Vagina (tissue), 2 donors: ENCODE measurements around the gene ENKUR. TPM values are rescaled to one million over a fixed set of nuclear protein-coding genes. Genes with fewer than 3 reads are reported as not detected.

Experiments
- DNase-seq, 2 donors: peaks; one replicate each; pipeline ENCODE4 v3.0.0-alpha.2; 2017; ENCODE audit errors: extremely low spot score in 2 of 2
- H3K27ac ChIP-seq: fragments of 200-600 bp; sonication (generic); one replicate; pipeline ENCODE4 v1.5.1; 2019
- H3K27me3 ChIP-seq: fragments of 200-600 bp; sonication (generic); one replicate; pipeline ENCODE4 v1.5.1; 2019
- H3K36me3 ChIP-seq, 2 donors: fragments of 200-600 bp; sonication (generic); one replicate each; pipeline ENCODE4 v1.5.1; 2017 to 2019
- H3K4me1 ChIP-seq: fragments of 200-600 bp; sonication (generic); one replicate; pipeline ENCODE4 v1.5.1; 2019
- H3K4me3 ChIP-seq, 2 donors: fragments of 200-600 bp; sonication (generic); 1 replicate in 1 of 2; 2 replicates in 1 of 2; pipeline ENCODE4 v1.5.1; 2016 to 2019
- H3K9me3 ChIP-seq: fragments of 200-600 bp; sonication (generic); one replicate; pipeline ENCODE4 v1.5.1; 2019
- POLR2A ChIP-seq, 2 donors: fragments of 450-650 bp; IDR thresholded peaks; one replicate each; pipeline ENCODE4 v1.6.1; 2017; ENCODE audit warnings: antibody characterized with exemption in 2 of 2, mild to moderate bottlenecking in 2 of 2, moderate library complexity in 2 of 2
- POLR2AphosphoS5 ChIP-seq, 2 donors: sonication (generic); formaldehyde crosslinking; IDR thresholded peaks; one replicate each; pipeline ENCODE4 v1.9.0; 2017; ENCODE audit warnings: antibody characterized with exemption in 2 of 2, mild to moderate bottlenecking in 2 of 2, low read depth in 1 of 2; ENCODE audit not compliant: insufficient read depth in 1 of 2
- intact Hi-C: fragments of 100-400 bp; cut with DNase I; formaldehyde crosslinking; loops from one replicate; pipeline ENCODE4 v1.15.1; 2023
- small RNA-seq: library from RNA; depleted of rRNA; stranded (forward); fragments of <200 nt; gene quantifications from one replicate; pipeline ENCODE3, GENCODE V24; 2016
- total RNA-seq: library from RNA; depleted of rRNA; stranded (reverse); fragments of >200 nt; gene quantifications from one replicate; pipeline ENCODE4 v1.2.3, GENCODE V29; 2016
- TF ChIP-seq, protein P1 (sequence below), 3 experiments: fragments of 450-650 bp in 2 of 3; fragments of 200-600 bp in 1 of 3; sonication (generic) in 1 of 3; IDR thresholded peaks; one replicate each; pipeline ENCODE4 v1.5.1; 2017 to 2019; ENCODE audit warnings: antibody characterized with exemption in 3 of 3, mild to moderate bottlenecking in 2 of 3, moderate library complexity in 2 of 3

The ENKUR gene
- total RNA-seq, 1 donor from 2014 or later, result not detected

DNA sequence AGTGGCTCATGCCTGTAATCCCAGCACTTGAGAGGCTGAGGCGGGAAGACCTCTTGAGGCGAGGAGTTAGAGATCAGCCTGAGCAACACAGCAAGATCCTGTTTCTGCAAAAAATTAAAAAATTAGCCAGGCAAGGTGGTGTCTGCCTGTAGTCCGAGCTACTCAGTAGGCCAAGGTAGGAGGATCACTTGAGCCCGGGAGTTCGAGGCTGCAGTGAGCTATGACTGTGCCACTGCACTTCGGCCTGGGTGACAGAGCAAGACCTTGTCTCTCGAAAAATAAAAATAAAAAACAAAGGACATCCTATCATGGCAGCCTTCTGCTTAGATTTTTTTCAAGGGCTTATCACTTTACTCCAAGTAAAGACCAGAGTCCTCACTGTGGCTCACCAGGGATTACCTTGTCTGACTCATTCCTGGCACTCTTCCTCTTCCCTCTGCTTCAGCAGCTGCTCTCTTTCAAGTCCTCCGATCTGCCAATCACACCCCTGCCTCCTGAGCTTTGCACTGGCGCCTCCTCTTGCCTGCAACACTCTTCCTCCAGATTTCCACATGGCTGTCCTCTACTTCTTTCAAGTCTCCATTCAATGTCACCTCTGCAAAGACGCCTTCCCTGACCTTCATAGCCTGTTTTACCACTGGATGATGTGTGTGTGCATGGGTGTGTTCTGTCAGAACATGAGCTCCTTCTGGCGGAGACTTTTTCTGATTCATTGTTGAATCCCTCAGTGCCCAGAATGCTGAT, 71.3 kb downstream of the ENKUR start:
- no peak for DNase-seq
- Histone ChIP-seq H3K36me3 (no peaks in the 10 kb centered on the region), H3K27me3 (no peaks in the 10 kb centered on the region), H3K4me1 (peaks cover 5% of the 10 kb centered on the region), H3K27ac (no peak overlapping the region), H3K9me3 (no peaks in the 10 kb centered on the region), H3K4me3 (no peak overlapping the region)
- intact Hi-C loops, result no loop called here
- TF ChIP-seq POLR2A (IDR thresholded peaks at IDR 0.05) (no peak), POLR2AphosphoS5 (IDR thresholded peaks at IDR 0.05; ENCODE audit: insufficient read depth in 1 of 2, low read depth in 1 of 2) (no peak)
- TF ChIP-seq, protein P1, sequence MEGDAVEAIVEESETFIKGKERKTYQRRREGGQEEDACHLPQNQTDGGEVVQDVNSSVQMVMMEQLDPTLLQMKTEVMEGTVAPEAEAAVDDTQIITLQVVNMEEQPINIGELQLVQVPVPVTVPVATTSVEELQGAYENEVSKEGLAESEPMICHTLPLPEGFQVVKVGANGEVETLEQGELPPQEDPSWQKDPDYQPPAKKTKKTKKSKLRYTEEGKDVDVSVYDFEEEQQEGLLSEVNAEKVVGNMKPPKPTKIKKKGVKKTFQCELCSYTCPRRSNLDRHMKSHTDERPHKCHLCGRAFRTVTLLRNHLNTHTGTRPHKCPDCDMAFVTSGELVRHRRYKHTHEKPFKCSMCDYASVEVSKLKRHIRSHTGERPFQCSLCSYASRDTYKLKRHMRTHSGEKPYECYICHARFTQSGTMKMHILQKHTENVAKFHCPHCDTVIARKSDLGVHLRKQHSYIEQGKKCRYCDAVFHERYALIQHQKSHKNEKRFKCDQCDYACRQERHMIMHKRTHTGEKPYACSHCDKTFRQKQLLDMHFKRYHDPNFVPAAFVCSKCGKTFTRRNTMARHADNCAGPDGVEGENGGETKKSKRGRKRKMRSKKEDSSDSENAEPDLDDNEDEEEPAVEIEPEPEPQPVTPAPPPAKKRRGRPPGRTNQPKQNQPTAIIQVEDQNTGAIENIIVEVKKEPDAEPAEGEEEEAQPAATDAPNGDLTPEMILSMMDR (IDR thresholded peaks at IDR 0.05), result no peak

DNA sequence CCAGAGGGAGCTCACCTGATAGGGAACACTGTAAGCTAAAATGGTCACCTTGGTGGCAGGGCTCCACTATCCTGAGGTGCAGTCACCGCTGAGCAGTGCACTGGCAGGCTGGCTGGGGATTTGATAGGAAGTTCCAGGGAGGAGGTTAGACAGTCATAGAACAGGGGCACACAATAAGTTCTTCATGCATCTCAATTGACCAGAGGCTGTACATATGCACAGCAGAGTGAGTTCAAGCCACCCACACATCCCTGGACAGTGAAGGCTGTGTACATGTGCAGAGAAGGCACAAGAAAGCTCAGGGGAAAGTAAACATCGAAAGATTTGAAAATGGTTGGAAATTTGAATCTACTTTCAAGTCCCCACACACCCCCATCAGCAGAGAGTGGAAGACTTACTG, 77.4 kb downstream of the ENKUR start:
- no peaks in the 10 kb centered on the region for H3K36me3 ChIP-seq
- no peak for TF ChIP-seq POLR2AphosphoS5 (IDR thresholded peaks at IDR 0.05; ENCODE audit: insufficient read depth in 1 of 2, low read depth in 1 of 2)
- TF ChIP-seq, protein P1 (IDR thresholded peaks at IDR 0.05), result no peak
- no peak for TF ChIP-seq POLR2A (IDR thresholded peaks at IDR 0.05)
- DNase-seq, result no peak
- H3K27ac ChIP-seq, result no peak overlapping the region
- H3K4me3 ChIP-seq, result no peak overlapping the region
- intact Hi-C loops, result no loop called here
- H3K9me3 ChIP-seq, result no peaks in the 10 kb centered on the region
- H3K4me1 ChIP-seq, result no peaks in the 10 kb centered on the region
- H3K27me3 ChIP-seq, result no peaks in the 10 kb centered on the region

DNA sequence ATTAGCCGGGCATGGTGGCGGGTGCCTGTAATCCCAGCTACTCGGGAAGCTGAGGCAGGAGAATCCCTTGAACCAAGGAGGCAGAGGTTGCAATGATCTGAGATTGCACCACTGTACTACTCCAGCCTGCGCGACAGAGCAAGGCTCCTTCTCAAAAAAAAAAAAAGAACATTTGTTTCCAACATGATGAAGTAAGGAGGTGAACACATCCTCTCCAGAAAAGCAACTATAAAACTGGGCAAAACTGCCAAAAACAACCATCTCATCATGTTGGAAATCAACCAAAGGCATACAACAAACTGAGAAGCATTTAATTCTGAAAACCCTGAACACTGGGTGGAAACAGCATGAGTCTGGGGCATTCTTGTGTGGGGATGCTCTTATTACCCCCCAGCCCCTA, 77.9 kb downstream of the ENKUR start:
- TF ChIP-seq POLR2A (IDR thresholded peaks at IDR 0.05), result no peak
- no peak for TF ChIP-seq POLR2AphosphoS5 (IDR thresholded peaks at IDR 0.05; ENCODE audit: insufficient read depth in 1 of 2, low read depth in 1 of 2)
- TF ChIP-seq, protein P1 (IDR thresholded peaks at IDR 0.05), result no peak
- Histone ChIP-seq H3K4me1 (no peaks in the 10 kb centered on the region), H3K27ac (no peak overlapping the region), H3K9me3 (no peaks in the 10 kb centered on the region), H3K27me3 (no peaks in the 10 kb centered on the region), H3K36me3 (no peaks in the 10 kb centered on the region), H3K4me3 (no peak overlapping the region)
- DNase-seq, result no peak
- intact Hi-C loops, result no loop called here

DNA sequence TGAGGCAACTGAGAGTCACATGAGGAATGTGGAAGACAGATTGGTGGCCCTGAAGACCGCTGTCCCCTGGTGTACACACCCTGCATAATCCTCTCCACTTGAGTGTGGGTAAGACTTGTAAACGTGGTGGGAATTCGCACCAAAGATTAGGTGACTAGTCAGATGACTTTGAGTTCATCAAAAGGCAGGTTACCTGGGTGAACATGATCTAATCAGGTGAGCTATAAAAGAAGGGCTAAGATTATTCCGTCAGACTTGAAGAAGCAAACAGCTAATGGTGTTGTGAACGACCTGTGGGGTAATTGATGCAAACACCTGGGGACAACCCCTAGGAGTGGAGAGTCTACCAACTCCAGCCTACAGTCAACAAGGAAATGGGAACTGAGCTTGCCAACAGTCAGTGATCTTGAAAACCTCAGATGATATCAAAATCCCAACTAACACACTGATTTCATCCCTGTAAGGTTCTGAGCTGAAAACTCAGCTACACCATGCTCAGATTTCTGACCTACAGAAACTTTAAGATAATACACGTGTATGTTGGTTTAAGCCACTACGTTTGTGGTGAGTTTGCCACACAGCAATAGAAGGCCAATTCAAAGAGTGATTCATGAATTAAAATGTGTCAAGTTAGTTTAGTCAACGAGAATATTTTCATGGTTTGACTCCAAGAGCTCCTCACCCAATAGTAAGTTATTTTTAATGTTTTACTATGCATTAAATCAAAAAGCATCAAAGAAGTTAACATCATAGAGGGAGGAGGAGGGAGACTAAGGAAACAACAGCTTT, 80.3 kb downstream of the ENKUR start:
- Histone ChIP-seq H3K36me3 (no peaks in the 10 kb centered on the region), H3K9me3 (no peaks in the 10 kb centered on the region), H3K4me1 (no peaks in the 10 kb centered on the region), H3K27ac (no peak overlapping the region), H3K4me3 (no peak overlapping the region), H3K27me3 (no peaks in the 10 kb centered on the region)
- intact Hi-C loops, result no loop called here
- TF ChIP-seq, protein P1 (IDR thresholded peaks at IDR 0.05), result no peak
- no peak for TF ChIP-seq POLR2A (IDR thresholded peaks at IDR 0.05)
- TF ChIP-seq POLR2AphosphoS5 (IDR thresholded peaks at IDR 0.05; ENCODE audit: insufficient read depth in 1 of 2, low read depth in 1 of 2), result no peak
- DNase-seq, result no peak

Small RNA genes lying within 50 kb of the gene (small RNA-seq; reads per million reads assigned to genes)
- gene AL512598.1, result not detected

Other genes with a start within 250 kb of the ENKUR start
- gene PRTFDC1, start 63.6 kb downstream of the ENKUR start, total RNA-seq, result 7.6 TPM
- gene THNSL1, start 454 bp upstream of the ENKUR start, total RNA-seq, result 2.0 TPM
- 0.49 TPM for gene GPR158, start 158.8 kb upstream of the ENKUR start, total RNA-seq